GM12878 (cell line): ENCODE measurements around the gene MPIG6B. TPM values are rescaled to one million over a fixed set of nuclear protein-coding genes. Genes with fewer than 3 reads are reported as not detected.
A peak's percentile ranks its signal among the peaks of the same experiment; 100 is the strongest.

Experiments used
- BMI1 ChIP-seq: fragments of 450-650 bp; IDR thresholded peaks from 2 replicates; pipeline ENCODE4 v1.6.1; 2016; ENCODE audit warnings: mild to moderate bottlenecking, moderate library complexity, borderline replicate concordance
- CEBPB ChIP-seq, 2 experiments: fragments of 150-350 bp in 1 of 2; IDR thresholded peaks; 2 replicates each; pipeline ENCODE4 v1.6.1; 2012 to 2014; ENCODE audit warnings: low read depth in 2 of 2, low read length in 2 of 2, borderline replicate concordance in 1 of 2, inconsistent platforms in 1 of 2
- E2F8 ChIP-seq: fragments of 450-650 bp; IDR thresholded peaks from 2 replicates; pipeline ENCODE4 v1.6.1; 2018; ENCODE audit warnings: mild to moderate bottlenecking, low read depth, moderate library complexity; ENCODE audit not compliant: partially characterized antibody
- ELK1 ChIP-seq: IDR thresholded peaks from 2 replicates; pipeline ENCODE4 v1.6.1; 2012; ENCODE audit warnings: low read depth, low read length, improper control_type of control experiment
- JUND ChIP-seq: IDR thresholded peaks from 2 replicates; pipeline ENCODE4 v1.6.1; 2012; ENCODE audit warnings: low read depth, mild to moderate bottlenecking, low read length, improper control_type of control experiment, moderate library complexity
- NKRF ChIP-seq: fragments of 450-650 bp; conservative IDR thresholded peaks from 2 replicates; pipeline ENCODE4 v1.6.1; 2017; ENCODE audit warnings: mild to moderate bottlenecking, moderate library complexity
- POU2F2 ChIP-seq: IDR thresholded peaks from 3 replicates; pipeline ENCODE4 v1.6.1; 2011; ENCODE audit warnings: low read depth, mild to moderate bottlenecking, low read length, borderline replicate concordance
- STAT1 ChIP-seq: fragments of 450-650 bp; conservative IDR thresholded peaks from 2 replicates; pipeline ENCODE4 v1.6.1; 2014; ENCODE audit warnings: antibody characterized with exemption, mild to moderate bottlenecking
- TARDBP ChIP-seq: IDR thresholded peaks from 2 replicates; pipeline ENCODE4 v1.6.1; 2016; ENCODE audit warnings: borderline replicate concordance
- TCF3 ChIP-seq: IDR thresholded peaks from 2 replicates; pipeline ENCODE4 v1.6.1; 2012; ENCODE audit warnings: low read depth, mild to moderate bottlenecking, low read length, borderline replicate concordance; ENCODE audit not compliant: insufficient read depth
- WRNIP1 ChIP-seq: IDR thresholded peaks from 2 replicates; pipeline ENCODE4 v1.6.1; 2011; ENCODE audit warnings: low read depth, low read length, improper control_type of control experiment, borderline replicate concordance
- ZBTB40 ChIP-seq: fragments of 450-650 bp; IDR thresholded peaks from 2 replicates; pipeline ENCODE4 v1.6.1; 2016; ENCODE audit warnings: mild to moderate bottlenecking, moderate library complexity, borderline replicate concordance
- ZNF384 ChIP-seq: IDR thresholded peaks from 2 replicates; pipeline ENCODE4 v1.6.1; 2012; ENCODE audit warnings: low read depth, mild to moderate bottlenecking, low read length, improper control_type of control experiment, borderline replicate concordance
- polyA plus RNA-seq, 11 experiments: library from polyadenylated mRNA; depleted of rRNA in 4 of 11; unstranded in 6 of 11; stranded (reverse) in 5 of 11; fragments of >200 nt; fragmentation: Nextera tagmentation in 4 of 11; fragmentation: Illumina TruSeq in 1 of 11; extraction: Ambion mirVana in 4 of 11; extraction: Trizol in 1 of 11; gene quantifications; 1 replicate in 1 of 11; 2 replicates in 10 of 11; pipeline versions ENCODE4 v1.2.1 to v1.2.3, GENCODE V29; 2011 to 2016; ENCODE audit warnings: inconsistent platforms in 2 of 11, missing spikeins in 2 of 11, low read depth in 1 of 11
- total RNA-seq, 4 experiments: library from RNA; depleted of rRNA in 3 of 4; stranded (reverse); fragments of >200 nt in 3 of 4; fragmentation: Illumina TruSeq in 1 of 4; extraction: Trizol in 1 of 4; gene quantifications; 2 replicates each; pipeline versions ENCODE4 v1.2.1 to v1.2.3, GENCODE V29; 2013 to 2021
- TF ChIP-seq, protein P1 (sequence below): fragments of 450-650 bp; formaldehyde crosslinking; IDR thresholded peaks from 2 replicates; pipeline ENCODE4 v1.5.0; 2022; ENCODE audit warnings: mild to moderate bottlenecking, missing genetic modification characterization

Gene MPIG6B
- total and polyA plus RNA-seq, 10 of the 15 experiments (the other 5 are each of a cell fraction or from before 2014, with no cell fraction given): not detected

- TF ChIP-seq E2F8 (no peak), ZBTB40 (no peak), POU2F2 (no peak), NKRF (peak; percentile 62; the same call in 1 of the 2 replicates), TARDBP (no peak), JUND (no peak), TCF3 (no peak), ELK1 (no peak), STAT1 (0 out of 2 replicates have a peak, but pooled peaks have one; percentile 39), ZNF384 (no peak), CEBPB (IDR thresholded peaks at IDR 0.05; ENCODE audit: borderline replicate concordance in 1 of 2, low read depth in 2 of 2, low read length in 2 of 2) (no peak), BMI1 (no peak), WRNIP1 (no peak)
- TF ChIP-seq, protein P1, sequence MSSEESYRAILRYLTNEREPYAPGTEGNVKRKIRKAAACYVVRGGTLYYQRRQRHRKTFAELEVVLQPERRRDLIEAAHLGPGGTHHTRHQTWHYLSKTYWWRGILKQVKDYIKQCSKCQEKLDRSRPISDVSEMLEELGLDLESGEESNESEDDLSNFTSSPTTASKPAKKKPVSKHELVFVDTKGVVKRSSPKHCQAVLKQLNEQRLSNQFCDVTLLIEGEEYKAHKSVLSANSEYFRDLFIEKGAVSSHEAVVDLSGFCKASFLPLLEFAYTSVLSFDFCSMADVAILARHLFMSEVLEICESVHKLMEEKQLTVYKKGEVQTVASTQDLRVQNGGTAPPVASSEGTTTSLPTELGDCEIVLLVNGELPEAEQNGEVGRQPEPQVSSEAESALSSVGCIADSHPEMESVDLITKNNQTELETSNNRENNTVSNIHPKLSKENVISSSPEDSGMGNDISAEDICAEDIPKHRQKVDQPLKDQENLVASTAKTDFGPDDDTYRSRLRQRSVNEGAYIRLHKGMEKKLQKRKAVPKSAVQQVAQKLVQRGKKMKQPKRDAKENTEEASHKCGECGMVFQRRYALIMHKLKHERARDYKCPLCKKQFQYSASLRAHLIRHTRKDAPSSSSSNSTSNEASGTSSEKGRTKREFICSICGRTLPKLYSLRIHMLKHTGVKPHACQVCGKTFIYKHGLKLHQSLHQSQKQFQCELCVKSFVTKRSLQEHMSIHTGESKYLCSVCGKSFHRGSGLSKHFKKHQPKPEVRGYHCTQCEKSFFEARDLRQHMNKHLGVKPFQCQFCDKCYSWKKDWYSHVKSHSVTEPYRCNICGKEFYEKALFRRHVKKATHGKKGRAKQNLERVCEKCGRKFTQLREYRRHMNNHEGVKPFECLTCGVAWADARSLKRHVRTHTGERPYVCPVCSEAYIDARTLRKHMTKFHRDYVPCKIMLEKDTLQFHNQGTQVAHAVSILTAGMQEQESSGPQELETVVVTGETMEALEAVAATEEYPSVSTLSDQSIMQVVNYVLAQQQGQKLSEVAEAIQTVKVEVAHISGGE (CRISPR knock-in tag): no peak
These were observed 6.4 kb downstream of the MPIG6B start (continued) for GRCh38 chr6:31729515-31729978.
